Peyer's patch (tissue), 4 donors: ENCODE data around the gene NES.

Source experiments
- POLR2A ChIP-seq, 2 donors: fragments of 450-650 bp; IDR thresholded peaks; one replicate each; pipeline ENCODE4 v1.5.1; 2017; ENCODE audit warnings: antibody characterized with exemption in 2 of 2, mild to moderate bottlenecking in 2 of 2, moderate library complexity in 2 of 2
- TF ChIP-seq, protein P1 (sequence below), 6 experiments: fragments of 450-650 bp in 4 of 6; fragments of 200-600 bp in 2 of 6; sonication (generic) in 1 of 6; IDR thresholded peaks; one replicate each; pipeline ENCODE4 v1.5.1; 2017 to 2019; ENCODE audit warnings: antibody characterized with exemption in 6 of 6, mild to moderate bottlenecking in 3 of 6, moderate library complexity in 1 of 6

DNA sequence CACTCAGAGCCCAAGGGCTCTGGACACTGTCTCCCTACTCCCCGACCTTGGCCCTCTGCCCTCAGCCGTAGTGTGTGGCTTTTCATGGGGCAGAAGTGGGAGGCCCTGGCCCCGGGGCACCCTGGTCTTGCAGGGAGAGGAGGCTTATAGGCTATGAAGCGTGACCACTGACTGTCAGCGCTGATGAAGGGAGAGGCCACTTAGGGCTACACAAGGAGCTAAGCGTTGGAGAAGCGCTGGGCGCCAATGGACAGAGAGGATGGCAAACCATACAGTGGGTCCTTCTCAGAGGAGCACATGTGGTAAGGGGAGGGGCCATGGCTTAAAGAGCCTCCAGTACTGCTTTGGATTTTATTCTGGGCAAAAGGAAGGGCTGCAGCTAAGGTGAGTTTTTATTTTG, 20.3 kb upstream of the NES start:
- TF ChIP-seq, protein P1, sequence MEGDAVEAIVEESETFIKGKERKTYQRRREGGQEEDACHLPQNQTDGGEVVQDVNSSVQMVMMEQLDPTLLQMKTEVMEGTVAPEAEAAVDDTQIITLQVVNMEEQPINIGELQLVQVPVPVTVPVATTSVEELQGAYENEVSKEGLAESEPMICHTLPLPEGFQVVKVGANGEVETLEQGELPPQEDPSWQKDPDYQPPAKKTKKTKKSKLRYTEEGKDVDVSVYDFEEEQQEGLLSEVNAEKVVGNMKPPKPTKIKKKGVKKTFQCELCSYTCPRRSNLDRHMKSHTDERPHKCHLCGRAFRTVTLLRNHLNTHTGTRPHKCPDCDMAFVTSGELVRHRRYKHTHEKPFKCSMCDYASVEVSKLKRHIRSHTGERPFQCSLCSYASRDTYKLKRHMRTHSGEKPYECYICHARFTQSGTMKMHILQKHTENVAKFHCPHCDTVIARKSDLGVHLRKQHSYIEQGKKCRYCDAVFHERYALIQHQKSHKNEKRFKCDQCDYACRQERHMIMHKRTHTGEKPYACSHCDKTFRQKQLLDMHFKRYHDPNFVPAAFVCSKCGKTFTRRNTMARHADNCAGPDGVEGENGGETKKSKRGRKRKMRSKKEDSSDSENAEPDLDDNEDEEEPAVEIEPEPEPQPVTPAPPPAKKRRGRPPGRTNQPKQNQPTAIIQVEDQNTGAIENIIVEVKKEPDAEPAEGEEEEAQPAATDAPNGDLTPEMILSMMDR (IDR thresholded peaks at IDR 0.05): no peak
- no peak for TF ChIP-seq POLR2A (IDR thresholded peaks at IDR 0.05)
